ENCODE data around the gene DUSP2.

The DUSP2 gene

DNA sequence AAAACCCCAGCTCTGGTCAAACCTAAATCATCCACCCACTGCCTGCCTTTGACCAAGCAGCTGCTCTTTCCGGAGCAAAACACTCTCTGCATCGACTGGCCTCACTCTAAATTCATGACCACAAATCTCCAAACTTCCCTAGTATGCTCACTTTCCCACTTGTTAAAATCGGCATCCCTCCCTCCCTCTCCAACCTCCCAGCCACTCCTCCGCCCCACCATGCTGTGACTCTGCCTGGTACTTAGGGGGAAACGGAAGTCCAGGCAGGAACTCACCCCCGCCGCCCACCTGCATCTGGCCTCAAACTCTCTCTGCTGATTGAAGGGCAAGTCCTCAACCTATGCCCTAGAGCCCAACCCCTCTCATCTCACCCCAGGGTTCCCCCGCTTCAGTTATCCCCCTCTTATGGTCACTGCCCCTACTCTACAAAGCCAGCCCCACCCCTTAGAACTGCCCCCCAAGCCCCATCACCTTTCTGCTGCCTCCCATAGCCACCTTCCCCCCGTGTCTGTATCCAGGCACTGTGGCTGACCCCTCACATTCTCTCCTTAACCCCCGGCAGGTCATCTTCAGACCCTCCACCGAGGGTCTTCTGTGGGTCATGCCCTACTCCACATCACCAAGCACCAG lies 25.0 kb downstream of the DUSP2 start:
- no peak overlapping the region for H4K8ac ChIP-seq (ENCODE audit: low read depth, low read length)
- no peak overlapping the region for H2AK5ac ChIP-seq (ENCODE audit: low read length)
- no peaks in the 10 kb centered on the region for H3K79me1 ChIP-seq (ENCODE audit: low read length)
- H3K4me1 ChIP-seq (ENCODE audit: control insufficient read depth in 1 of 2, insufficient read depth in 2 of 2, low read length in 2 of 2) = peaks cover 6 to 11% of the 10 kb centered on the region in 2 experiments
- no peak overlapping the region for H2BK12ac ChIP-seq (ENCODE audit: low read length)
- no peak overlapping the region for H3K4me3 ChIP-seq (ENCODE audit: low read depth, low read length)
- H3K14ac ChIP-seq (ENCODE audit: low read length) = no peak overlapping the region
- H4K12ac ChIP-seq (ENCODE audit: low read depth, low read length) = no peak overlapping the region
- H3K18ac ChIP-seq (ENCODE audit: low read length) = no peak overlapping the region
- peaks cover 9% of the 10 kb centered on the region for H3K9me3 ChIP-seq (ENCODE audit: insufficient read depth, low read depth, low read length)
- H3K27ac ChIP-seq (ENCODE audit: low read depth, low read length) = no peak overlapping the region
- no peaks in the 10 kb centered on the region for H3K79me2 ChIP-seq (ENCODE audit: control insufficient read depth, insufficient read depth, low read length, poor library complexity)
- H2BK5ac ChIP-seq (ENCODE audit: low read depth, low read length, poor library complexity) = no peak overlapping the region
- no peak overlapping the region for H3K4ac ChIP-seq (ENCODE audit: low read depth, low read length)
- no peak overlapping the region for H4K91ac ChIP-seq (ENCODE audit: low read depth, low read length)
- H3K4me2 ChIP-seq (ENCODE audit: low read length) = no peak overlapping the region
- no peak overlapping the region for H2AFZ ChIP-seq (ENCODE audit: insufficient read depth, low read length, poor library complexity)
- no peak overlapping the region for H2BK120ac ChIP-seq (ENCODE audit: insufficient read depth, low read length, poor library complexity)
- DNase-seq = no peak
- peaks cover 5% of the 10 kb centered on the region for H3K27me3 ChIP-seq (ENCODE audit: insufficient read depth, low read length)
- no CpG with 5 or more reads among the region's 11 CpGs for WGBS (ENCODE audit: extremely low coverage, insufficient coverage, insufficient read length)
- no peak overlapping the region for H3K23ac ChIP-seq (ENCODE audit: low read length)
- no peaks in the 10 kb centered on the region for H3K36me3 ChIP-seq (ENCODE audit: control insufficient read depth in 1 of 2, insufficient read depth in 2 of 2, low read length in 2 of 2)
- no peak overlapping the region for H3K9ac ChIP-seq (ENCODE audit: low read length)

DNA sequence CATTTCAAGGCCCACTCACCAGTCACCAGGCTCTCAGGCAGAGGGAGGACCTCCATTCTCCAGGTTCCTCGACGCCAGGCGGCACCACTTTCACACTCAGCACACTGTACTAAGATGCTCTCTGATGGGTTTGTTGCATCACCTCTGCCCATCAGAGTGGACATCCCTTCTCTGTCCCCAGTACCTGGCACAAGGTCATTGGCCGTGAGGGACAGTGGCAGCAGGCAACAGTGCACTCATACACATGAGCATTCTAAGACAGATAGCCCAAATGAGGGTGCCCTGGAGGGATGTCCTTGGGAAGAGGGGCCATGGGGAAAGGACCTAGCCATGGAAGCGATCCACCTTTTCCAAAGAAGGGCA lies 25.9 kb downstream of the DUSP2 start:
- Histone ChIP-seq H2AFZ (ENCODE audit: insufficient read depth, low read length, poor library complexity) (no peak overlapping the region), H2BK5ac (ENCODE audit: low read depth, low read length, poor library complexity) (no peak overlapping the region), H3K4me1 (ENCODE audit: control insufficient read depth in 1 of 2, insufficient read depth in 2 of 2, low read length in 2 of 2) (peaks cover 6 to 11% of the 10 kb centered on the region in 2 experiments), H3K14ac (ENCODE audit: low read length) (no peak overlapping the region), H3K9me3 (ENCODE audit: insufficient read depth, low read depth, low read length) (peaks cover 10% of the 10 kb centered on the region), H3K4me2 (ENCODE audit: low read length) (no peak overlapping the region), H2BK12ac (ENCODE audit: low read length) (no peak overlapping the region), H2BK120ac (ENCODE audit: insufficient read depth, low read length, poor library complexity) (no peak overlapping the region), H3K9ac (ENCODE audit: low read length) (no peak overlapping the region), H4K8ac (ENCODE audit: low read depth, low read length) (no peak overlapping the region), H2AK5ac (ENCODE audit: low read length) (no peak overlapping the region), H4K12ac (ENCODE audit: low read depth, low read length) (no peak overlapping the region), H3K27ac (ENCODE audit: low read depth, low read length) (no peak overlapping the region), H3K4ac (ENCODE audit: low read depth, low read length) (no peak overlapping the region), H3K4me3 (ENCODE audit: low read depth, low read length) (no peak overlapping the region), H3K27me3 (ENCODE audit: insufficient read depth, low read length) (peaks cover 5% of the 10 kb centered on the region), H3K36me3 (ENCODE audit: control insufficient read depth in 1 of 2, insufficient read depth in 2 of 2, low read length in 2 of 2) (no peaks in the 10 kb centered on the region), H3K79me1 (ENCODE audit: low read length) (no peaks in the 10 kb centered on the region), H3K18ac (ENCODE audit: low read length) (no peak overlapping the region), H3K79me2 (ENCODE audit: control insufficient read depth, insufficient read depth, low read length, poor library complexity) (no peaks in the 10 kb centered on the region), H4K91ac (ENCODE audit: low read depth, low read length) (no peak overlapping the region), H3K23ac (ENCODE audit: low read length) (no peak overlapping the region)
- no peak for DNase-seq
- no CpG with 5 or more reads among the region's 5 CpGs for WGBS (ENCODE audit: extremely low coverage, insufficient coverage, insufficient read length)

- Histone ChIP-seq H3K36me3 (ENCODE audit: control insufficient read depth in 1 of 2, insufficient read depth in 2 of 2, low read length in 2 of 2) (no peaks in the 10 kb centered on the region), H4K91ac (ENCODE audit: low read depth, low read length) (no peak overlapping the region), H3K4me3 (ENCODE audit: low read depth, low read length) (no peak overlapping the region), H3K27ac (ENCODE audit: low read depth, low read length) (no peak overlapping the region), H3K4me2 (ENCODE audit: low read length) (no peak overlapping the region), H3K9me3 (ENCODE audit: insufficient read depth, low read depth, low read length) (peaks cover 10% of the 10 kb centered on the region), H4K8ac (ENCODE audit: low read depth, low read length) (no peak overlapping the region), H2BK12ac (ENCODE audit: low read length) (no peak overlapping the region), H3K18ac (ENCODE audit: low read length) (no peak overlapping the region), H2AFZ (ENCODE audit: insufficient read depth, low read length, poor library complexity) (no peak overlapping the region), H3K79me2 (ENCODE audit: control insufficient read depth, insufficient read depth, low read length, poor library complexity) (no peaks in the 10 kb centered on the region), H3K14ac (ENCODE audit: low read length) (no peak overlapping the region), H2BK5ac (ENCODE audit: low read depth, low read length, poor library complexity) (no peak overlapping the region), H3K4ac (ENCODE audit: low read depth, low read length) (no peak overlapping the region), H2AK5ac (ENCODE audit: low read length) (no peak overlapping the region), H3K79me1 (ENCODE audit: low read length) (no peaks in the 10 kb centered on the region), H3K9ac (ENCODE audit: low read length) (no peak overlapping the region), H3K27me3 (ENCODE audit: insufficient read depth, low read length) (peaks cover 5% of the 10 kb centered on the region), H2BK120ac (ENCODE audit: insufficient read depth, low read length, poor library complexity) (no peak overlapping the region), H3K4me1 (ENCODE audit: control insufficient read depth in 1 of 2, insufficient read depth in 2 of 2, low read length in 2 of 2) (peaks cover 6 to 11% of the 10 kb centered on the region in 2 experiments), H4K12ac (ENCODE audit: low read depth, low read length) (no peak overlapping the region), H3K23ac (ENCODE audit: low read length) (no peak overlapping the region)
- no CpG with 5 or more reads among the region's 13 CpGs for WGBS (ENCODE audit: extremely low coverage, insufficient coverage, insufficient read length)
- DNase-seq = no peak
These were observed 26.4 kb downstream of the DUSP2 start for GRCh38 chr2:96118698-96119388.

DNA sequence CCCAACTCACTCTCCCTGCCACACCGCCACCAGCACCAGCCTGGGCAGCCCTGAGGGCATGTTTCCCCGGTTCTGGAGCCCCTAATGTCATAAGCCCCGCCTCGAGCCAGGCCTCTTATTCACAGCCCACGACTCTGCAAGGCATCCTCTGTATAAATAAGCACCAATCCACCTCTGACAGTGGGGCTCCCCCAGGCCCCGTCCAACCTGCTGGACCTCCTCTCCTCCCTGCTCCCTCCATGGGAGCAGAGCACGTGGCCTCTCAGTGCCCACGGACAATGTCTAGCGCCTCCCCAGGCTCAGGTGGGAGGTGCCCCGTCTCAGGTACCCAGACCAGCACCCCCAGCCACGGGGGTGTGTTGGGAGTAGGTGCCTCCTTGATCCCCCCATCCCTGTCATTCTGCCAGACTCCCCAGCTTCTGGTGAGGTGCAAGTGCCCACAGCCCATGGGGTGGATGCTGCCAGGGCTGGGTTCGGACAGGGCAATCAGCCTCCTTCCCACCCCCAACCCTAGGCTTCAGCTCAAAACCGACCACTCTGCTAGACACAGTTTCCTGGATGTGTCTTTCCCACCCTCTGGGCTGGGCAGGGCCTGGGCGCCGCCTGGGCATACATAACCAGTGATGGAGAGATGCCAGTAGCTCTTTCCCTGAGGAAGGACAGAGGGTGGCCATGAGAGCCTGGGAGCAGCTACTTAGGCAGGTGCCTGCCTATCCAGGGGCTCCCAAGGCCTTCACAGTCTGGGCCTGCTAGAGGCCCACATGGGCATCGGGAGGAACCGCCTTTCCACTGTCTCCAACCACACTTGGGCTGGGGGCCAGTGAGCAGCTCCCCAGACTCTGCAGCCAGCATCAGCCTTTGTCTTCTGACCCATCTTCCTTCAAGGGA lies 27.3 kb downstream of the DUSP2 start:
- H3K4me1 ChIP-seq (ENCODE audit: control insufficient read depth in 1 of 2, insufficient read depth in 2 of 2, low read length in 2 of 2) = peaks cover 6 to 11% of the 10 kb centered on the region in 2 experiments
- H2BK12ac ChIP-seq (ENCODE audit: low read length) = no peak overlapping the region
- H3K27ac ChIP-seq (ENCODE audit: low read depth, low read length) = no peak overlapping the region
- no peaks in the 10 kb centered on the region for H3K79me1 ChIP-seq (ENCODE audit: low read length)
- H3K4me3 ChIP-seq (ENCODE audit: low read depth, low read length) = no peak overlapping the region
- H2BK120ac ChIP-seq (ENCODE audit: insufficient read depth, low read length, poor library complexity) = no peak overlapping the region
- no peak overlapping the region for H3K23ac ChIP-seq (ENCODE audit: low read length)
- H3K36me3 ChIP-seq (ENCODE audit: control insufficient read depth in 1 of 2, insufficient read depth in 2 of 2, low read length in 2 of 2) = no peaks in the 10 kb centered on the region
- no peak overlapping the region for H2AFZ ChIP-seq (ENCODE audit: insufficient read depth, low read length, poor library complexity)
- DNase-seq = no peak
- no peaks in the 10 kb centered on the region for H3K79me2 ChIP-seq (ENCODE audit: control insufficient read depth, insufficient read depth, low read length, poor library complexity)
- no peak overlapping the region for H2BK5ac ChIP-seq (ENCODE audit: low read depth, low read length, poor library complexity)
- no peak overlapping the region for H3K4me2 ChIP-seq (ENCODE audit: low read length)
- H4K8ac ChIP-seq (ENCODE audit: low read depth, low read length) = no peak overlapping the region
- H4K12ac ChIP-seq (ENCODE audit: low read depth, low read length) = no peak overlapping the region
- no peak overlapping the region for H2AK5ac ChIP-seq (ENCODE audit: low read length)
- H3K18ac ChIP-seq (ENCODE audit: low read length) = no peak overlapping the region
- H3K14ac ChIP-seq (ENCODE audit: low read length) = no peak overlapping the region
- no peak overlapping the region for H3K9ac ChIP-seq (ENCODE audit: low read length)
- H3K4ac ChIP-seq (ENCODE audit: low read depth, low read length) = no peak overlapping the region
- peaks cover 5% of the 10 kb centered on the region for H3K27me3 ChIP-seq (ENCODE audit: insufficient read depth, low read length)
- H3K9me3 ChIP-seq (ENCODE audit: insufficient read depth, low read depth, low read length) = peaks cover 10% of the 10 kb centered on the region
- H4K91ac ChIP-seq (ENCODE audit: low read depth, low read length) = no peak overlapping the region
- no CpG with 5 or more reads among the region's 17 CpGs for WGBS (ENCODE audit: extremely low coverage, insufficient coverage, insufficient read length)
